Right renal pelvis (tissue), 4 donors: ENCODE results near the gene NCCRP1. TPM values are rescaled to one million over a fixed set of nuclear protein-coding genes. Genes with fewer than 3 reads are reported as not detected.

ENCODE experiments used
- DNase-seq, 4 donors: peaks; one replicate each; pipeline ENCODE4 v3.0.0-alpha.2; 2013; ENCODE audit warnings: low read depth in 4 of 4, low spot score in 3 of 4, missing footprints in 1 of 4
- polyA plus RNA-seq, 4 donors: library from polyadenylated mRNA; unstranded; fragments of 120-200 nt; gene quantifications; one replicate each; pipeline ENCODE4 v1.2.1, GENCODE V29; 2013; ENCODE audit not compliant: insufficient read length in 4 of 4

The NCCRP1 gene
- 1 to 10 TPM in 3 of 4 donors, under 1 TPM in 1; 0.93 to 4.7 (median 1.6) TPM for polyA plus RNA-seq

DNA sequence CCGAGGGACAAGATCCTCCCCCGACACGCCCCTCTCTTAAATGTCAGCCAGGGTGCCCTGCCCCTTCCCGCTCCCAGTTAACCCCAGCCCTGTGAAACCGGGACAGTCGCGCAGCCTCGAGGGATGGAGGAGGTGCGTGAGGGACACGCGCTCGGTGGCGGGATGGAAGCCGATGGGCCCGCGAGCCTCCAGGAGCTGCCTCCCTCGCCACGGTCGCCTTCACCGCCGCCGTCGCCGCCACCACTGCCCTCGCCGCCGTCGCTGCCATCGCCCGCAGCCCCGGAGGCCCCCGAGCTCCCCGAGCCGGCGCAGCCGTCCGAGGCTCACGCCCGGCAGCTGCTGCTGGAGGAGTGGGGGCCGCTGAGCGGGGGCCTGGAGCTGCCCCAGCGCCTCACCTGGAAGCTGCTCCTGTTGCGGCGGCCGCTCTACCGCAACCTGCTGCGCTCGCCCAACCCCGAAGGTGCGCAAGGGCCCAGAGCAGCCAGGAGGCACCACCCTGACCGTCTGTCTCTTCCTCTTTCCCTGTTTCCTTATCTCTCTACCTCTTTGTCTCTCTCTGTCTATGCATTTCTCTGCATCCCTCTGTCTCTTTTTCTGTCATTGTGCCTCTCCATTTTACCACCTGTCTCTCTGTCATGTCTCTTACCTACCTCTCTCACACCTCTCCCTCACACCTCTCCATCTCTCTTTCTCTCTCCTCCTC is at the start of gene NCCRP1:
TSS of gene NCCRP1 (plus strand) at position 105 of the 703 bp plus-strand sequence. CDS start at position 124, 19 bp downstream.
- DNase-seq = no peak

DNA sequence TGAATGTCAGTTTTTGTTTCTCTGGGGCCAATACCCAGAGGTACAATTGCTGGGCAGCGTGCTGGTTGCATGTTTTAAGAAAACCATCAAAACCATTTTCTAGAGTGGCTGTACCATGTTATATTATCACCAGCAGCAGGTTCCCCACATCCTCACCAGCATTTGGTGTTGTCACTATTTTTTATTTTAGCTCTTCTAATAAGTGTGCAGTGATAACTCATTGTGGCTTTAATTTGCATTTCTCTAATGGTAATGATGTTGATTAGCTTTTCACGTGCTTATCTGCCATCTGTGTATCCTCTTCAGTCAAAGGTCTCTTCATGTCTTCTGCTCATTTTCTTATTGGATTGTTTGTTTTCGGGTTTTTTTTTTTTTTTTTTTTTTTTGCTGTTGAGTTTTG is 49.3 kb upstream of the NCCRP1 start:
- DNase-seq = no peak

GRCh38 chr19:39148939-39149529 is 47.7 kb upstream of the NCCRP1 start:
- no peak for DNase-seq

GRCh38 chr19:39150235-39150634 is 46.5 kb upstream of the NCCRP1 start:
- DNase-seq = no peak

- DNase-seq = no peak
Observed at GRCh38 chr19:39150807-39151600, 45.8 kb upstream of the NCCRP1 start.

DNA sequence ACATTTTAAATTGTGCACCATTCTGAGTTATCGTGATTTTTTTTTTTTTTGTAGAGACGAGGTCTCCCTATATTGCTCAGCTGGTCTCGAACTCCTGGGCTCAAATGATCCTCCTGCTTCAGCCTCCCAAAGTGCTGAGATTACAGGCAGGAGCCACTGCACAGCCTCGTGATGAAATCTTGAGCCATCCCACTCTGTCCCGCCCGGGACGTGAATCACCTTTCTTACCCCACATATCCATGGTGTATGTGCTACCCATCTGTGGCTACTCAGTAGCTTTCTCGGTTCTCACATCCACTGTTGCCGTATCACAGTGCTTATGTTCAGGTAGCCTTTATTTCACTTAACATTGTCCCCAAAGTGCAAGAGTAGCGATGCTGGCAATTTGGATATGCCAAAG is 44.7 kb upstream of the NCCRP1 start:
- DNase-seq = no peak

DNA sequence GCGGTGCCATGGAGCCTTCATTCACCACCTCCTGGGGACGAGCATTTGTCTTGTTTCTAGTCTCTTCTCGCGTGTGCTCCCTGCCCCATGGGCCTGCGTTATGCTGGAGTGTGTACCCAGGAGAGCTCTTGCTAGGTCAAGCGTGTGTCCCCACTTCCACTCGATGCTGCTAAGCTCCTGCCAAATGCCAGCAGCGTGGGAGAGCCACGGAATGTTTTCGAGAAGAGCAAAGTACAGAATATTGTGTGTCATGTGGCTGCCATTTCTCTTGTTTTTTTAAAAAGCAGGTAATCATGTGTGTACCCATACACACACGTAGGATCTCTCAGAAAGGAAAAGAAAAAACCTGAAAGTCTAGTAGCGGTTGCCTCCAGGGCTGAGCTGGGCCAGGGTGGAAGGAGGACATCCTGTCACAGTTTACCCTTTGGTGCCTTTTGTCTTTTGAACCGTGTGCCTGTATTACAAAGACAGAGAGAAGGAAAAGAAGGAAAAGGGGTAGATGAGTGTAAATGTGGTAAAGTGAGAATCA is 42.6 kb upstream of the NCCRP1 start:
- DNase-seq = no peak

- no peak for DNase-seq
Observed at GRCh38 chr19:39154629-39155100, 42.1 kb upstream of the NCCRP1 start.

- no peak for DNase-seq
Observed at GRCh38 chr19:39155114-39155700, 41.6 kb upstream of the NCCRP1 start.

- no peak for DNase-seq
Observed at GRCh38 chr19:39155741-39156140, 41.0 kb upstream of the NCCRP1 start.

GRCh38 chr19:39156326-39157230 is 40.2 kb upstream of the NCCRP1 start:
- DNase-seq = no peak

- no peak for DNase-seq
Observed at GRCh38 chr19:39157275-39157996, 39.3 kb upstream of the NCCRP1 start.

- no peak for DNase-seq
Observed at GRCh38 chr19:39157997-39158389, 38.8 kb upstream of the NCCRP1 start.

- no peak for DNase-seq
Observed at GRCh38 chr19:39158646-39159260, 38.0 kb upstream of the NCCRP1 start.

DNA sequence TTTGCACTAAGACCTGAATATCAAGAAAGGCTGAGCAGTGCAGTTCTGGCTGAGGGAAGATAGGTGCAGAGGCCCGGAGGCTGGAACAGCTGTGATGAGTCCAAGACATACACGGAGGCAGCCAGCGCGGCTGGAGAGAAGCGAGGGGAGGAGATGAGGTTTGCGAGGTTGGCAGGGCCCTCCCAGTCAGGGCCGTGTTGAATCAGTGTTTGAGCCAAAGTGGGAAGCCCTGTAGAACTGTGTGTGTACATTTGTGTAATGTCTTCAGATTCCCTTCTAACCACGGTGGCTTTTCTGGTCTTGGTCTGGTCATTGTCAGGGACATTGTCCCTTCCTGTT is 36.3 kb upstream of the NCCRP1 start:
- no peak for DNase-seq

DNA sequence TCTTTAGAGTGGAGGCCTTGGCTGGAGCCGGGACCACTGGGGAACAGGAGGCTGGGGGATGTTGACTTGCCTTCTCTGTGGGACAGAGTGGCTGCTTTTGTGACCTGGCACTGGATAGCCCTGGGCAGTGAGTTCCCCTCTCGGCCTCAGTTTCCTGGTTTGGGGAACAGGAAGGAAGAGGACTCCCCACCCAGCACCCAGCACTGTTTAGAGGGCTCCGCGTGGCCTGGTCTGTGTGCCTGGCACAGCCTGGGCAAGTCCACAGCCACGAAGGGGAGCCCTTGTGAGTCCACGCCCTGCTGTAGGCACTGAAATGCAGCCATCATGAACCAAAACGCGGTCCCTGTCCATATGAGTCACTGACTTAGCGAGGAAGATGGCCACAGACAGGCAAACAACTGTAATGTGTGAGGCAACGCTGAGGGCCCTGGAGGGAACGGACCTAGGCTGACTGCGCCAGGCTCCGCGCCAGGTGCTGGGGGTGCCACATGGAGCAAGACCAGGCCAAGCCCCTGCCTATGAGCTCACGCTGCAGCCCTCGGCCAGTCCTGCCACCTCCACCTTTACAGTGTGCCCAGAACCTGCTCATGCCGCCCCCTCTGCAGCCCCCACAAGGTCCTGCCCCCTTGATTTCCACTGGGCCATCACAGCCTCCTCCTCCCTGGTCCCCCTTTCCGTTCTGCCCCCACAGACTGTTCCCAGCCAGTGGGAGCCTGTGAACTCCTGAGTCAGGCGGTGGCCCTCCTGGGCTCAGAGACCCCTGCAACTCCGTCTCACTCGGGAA is 35.7 kb upstream of the NCCRP1 start:
- DNase-seq = no peak

GRCh38 chr19:39162441-39163043 is 34.2 kb upstream of the NCCRP1 start:
- DNase-seq = no peak

- no peak for DNase-seq
Observed at GRCh38 chr19:39163621-39164020, 33.1 kb upstream of the NCCRP1 start.
